HFFc6 (cell line): ENCODE data around the gene OR8G5. TPM values are rescaled to one million over a fixed set of nuclear protein-coding genes. Genes with fewer than 3 reads are reported as not detected.

Experiments used
- DNase-seq: peaks from one replicate; pipeline ENCODE4 v3.0.0-alpha.2; 2018
- H3K27ac Mint-ChIP-seq: 2 replicates; pipeline ENCODE4 v1.8.0; 2020; ENCODE audit warnings: mild to moderate bottlenecking, mixed read lengths
- H3K27me3 Mint-ChIP-seq: 2 replicates; pipeline ENCODE4 v1.8.0; 2021; ENCODE audit warnings: mild to moderate bottlenecking, moderate library complexity, mixed read lengths; ENCODE audit not compliant: insufficient read depth
- H3K36me3 Mint-ChIP-seq: 2 replicates; pipeline ENCODE4 v1.8.0; 2021; ENCODE audit warnings: low read depth, mixed read lengths
- H3K4me1 Mint-ChIP-seq: 2 replicates; pipeline ENCODE4 v1.8.0; 2020; ENCODE audit warnings: low read depth, mixed read lengths
- H3K4me3 Mint-ChIP-seq: 2 replicates; pipeline ENCODE4 v1.8.0; 2020; ENCODE audit warnings: mild to moderate bottlenecking, moderate library complexity, mixed read lengths
- H3K9me3 Mint-ChIP-seq: 2 replicates; pipeline ENCODE4 v1.8.0; 2020; ENCODE audit warnings: mild to moderate bottlenecking, mixed read lengths
- total RNA-seq, 6 experiments: library from RNA; stranded (reverse); fragmentation: NEBNext Ultra II Directional; extraction: Animal tissue kit (Norgen Biotek cat#: 25700); gene quantifications; 2 replicates in 1 of 6; 3 replicates in 5 of 6; pipeline ENCODE4 v1.2.3, GENCODE V29; 2021
- TF ChIP-seq, protein P1 (sequence below): fragments of 200-600 bp; sonication (generic); IDR thresholded peaks from 2 replicates; pipeline ENCODE4 v1.5.0; 2021; ENCODE audit warnings: antibody characterized with exemption, mild to moderate bottlenecking

The OR8G5 gene
- total RNA-seq, 6 experiments from 2014 or later = not detected

DNA sequence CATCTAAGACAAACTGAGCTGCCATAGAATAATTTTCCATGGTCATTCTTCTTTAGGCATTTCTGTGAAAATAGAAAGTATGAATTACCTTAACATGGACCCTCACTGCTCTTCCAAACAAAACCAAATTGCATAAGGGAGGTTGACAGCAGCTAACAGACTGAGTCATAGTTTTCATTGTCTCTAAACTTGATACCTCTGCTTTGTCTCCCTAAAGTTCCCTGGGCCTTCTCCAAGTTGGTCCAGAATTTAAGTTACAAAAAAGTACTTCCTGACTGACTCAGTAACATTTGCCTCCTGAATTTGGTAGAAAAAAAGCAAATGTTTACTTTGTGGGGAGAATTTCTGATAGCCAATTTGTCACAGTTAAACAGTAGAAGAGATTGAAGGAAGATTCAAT, 54.5 kb downstream of the OR8G5 start:
- DNase-seq = no peak
- Mint-ChIP-seq H3K4me1 (no peaks in the 10 kb centered on the region), H3K27ac (no peak overlapping the region), H3K4me3 (no peak overlapping the region), H3K9me3 (peaks cover 44% of the 10 kb centered on the region), H3K27me3 (no peaks in the 10 kb centered on the region), H3K36me3 (no peaks in the 10 kb centered on the region)
- TF ChIP-seq, protein P1, sequence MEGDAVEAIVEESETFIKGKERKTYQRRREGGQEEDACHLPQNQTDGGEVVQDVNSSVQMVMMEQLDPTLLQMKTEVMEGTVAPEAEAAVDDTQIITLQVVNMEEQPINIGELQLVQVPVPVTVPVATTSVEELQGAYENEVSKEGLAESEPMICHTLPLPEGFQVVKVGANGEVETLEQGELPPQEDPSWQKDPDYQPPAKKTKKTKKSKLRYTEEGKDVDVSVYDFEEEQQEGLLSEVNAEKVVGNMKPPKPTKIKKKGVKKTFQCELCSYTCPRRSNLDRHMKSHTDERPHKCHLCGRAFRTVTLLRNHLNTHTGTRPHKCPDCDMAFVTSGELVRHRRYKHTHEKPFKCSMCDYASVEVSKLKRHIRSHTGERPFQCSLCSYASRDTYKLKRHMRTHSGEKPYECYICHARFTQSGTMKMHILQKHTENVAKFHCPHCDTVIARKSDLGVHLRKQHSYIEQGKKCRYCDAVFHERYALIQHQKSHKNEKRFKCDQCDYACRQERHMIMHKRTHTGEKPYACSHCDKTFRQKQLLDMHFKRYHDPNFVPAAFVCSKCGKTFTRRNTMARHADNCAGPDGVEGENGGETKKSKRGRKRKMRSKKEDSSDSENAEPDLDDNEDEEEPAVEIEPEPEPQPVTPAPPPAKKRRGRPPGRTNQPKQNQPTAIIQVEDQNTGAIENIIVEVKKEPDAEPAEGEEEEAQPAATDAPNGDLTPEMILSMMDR = no peak

DNA sequence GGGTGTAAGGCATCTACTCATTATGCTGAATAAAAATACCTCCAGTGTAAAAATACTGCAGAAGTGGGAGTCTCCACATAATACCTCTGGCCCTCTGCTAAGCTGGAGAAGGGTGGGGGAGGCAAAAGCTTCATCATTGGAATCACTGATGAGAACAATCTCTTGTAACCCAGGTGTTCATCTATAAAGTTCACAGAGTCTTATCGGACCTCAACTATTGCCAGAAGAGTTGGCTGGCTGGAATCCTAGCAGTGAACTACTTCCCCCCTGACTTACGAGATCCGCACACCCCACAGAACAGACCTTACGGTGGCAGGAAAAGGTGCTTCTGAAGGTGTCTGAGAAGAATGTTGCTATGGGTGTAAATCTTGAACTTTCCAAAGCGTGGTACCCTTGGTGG, 55.1 kb downstream of the OR8G5 start:
- no peak overlapping the region for H3K4me3 Mint-ChIP-seq
- H3K27ac Mint-ChIP-seq = no peak overlapping the region
- H3K27me3 Mint-ChIP-seq = no peaks in the 10 kb centered on the region
- DNase-seq = no peak
- no peaks in the 10 kb centered on the region for H3K36me3 Mint-ChIP-seq
- H3K4me1 Mint-ChIP-seq = no peaks in the 10 kb centered on the region
- TF ChIP-seq, protein P1 = no peak
- peaks cover 44% of the 10 kb centered on the region for H3K9me3 Mint-ChIP-seq

DNA sequence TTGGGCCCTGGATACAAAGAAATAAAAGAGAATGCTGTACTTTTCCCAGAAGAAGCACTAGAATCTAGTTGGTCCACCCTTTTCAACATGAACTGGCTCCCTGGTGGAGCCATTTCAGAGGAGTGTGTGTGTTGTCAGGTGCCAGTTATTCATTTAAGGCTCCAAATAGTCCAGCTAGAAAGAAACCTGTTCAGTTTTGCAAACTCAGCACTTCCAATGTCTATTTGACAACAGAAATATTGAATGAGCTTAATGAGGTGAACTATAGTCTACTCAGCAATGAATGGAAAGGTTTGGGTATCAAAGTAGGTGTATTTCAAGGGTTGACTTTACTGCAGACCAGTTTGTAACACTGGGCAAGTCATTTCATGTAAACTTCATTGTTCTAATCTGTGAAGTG, 55.5 kb downstream of the OR8G5 start:
- TF ChIP-seq, protein P1 = no peak
- H3K36me3 Mint-ChIP-seq = no peaks in the 10 kb centered on the region
- H3K4me3 Mint-ChIP-seq = no peak overlapping the region
- no peak for DNase-seq
- H3K27me3 Mint-ChIP-seq = no peaks in the 10 kb centered on the region
- H3K4me1 Mint-ChIP-seq = no peaks in the 10 kb centered on the region
- H3K27ac Mint-ChIP-seq = no peak overlapping the region
- H3K9me3 Mint-ChIP-seq = peaks cover 45% of the 10 kb centered on the region

DNA sequence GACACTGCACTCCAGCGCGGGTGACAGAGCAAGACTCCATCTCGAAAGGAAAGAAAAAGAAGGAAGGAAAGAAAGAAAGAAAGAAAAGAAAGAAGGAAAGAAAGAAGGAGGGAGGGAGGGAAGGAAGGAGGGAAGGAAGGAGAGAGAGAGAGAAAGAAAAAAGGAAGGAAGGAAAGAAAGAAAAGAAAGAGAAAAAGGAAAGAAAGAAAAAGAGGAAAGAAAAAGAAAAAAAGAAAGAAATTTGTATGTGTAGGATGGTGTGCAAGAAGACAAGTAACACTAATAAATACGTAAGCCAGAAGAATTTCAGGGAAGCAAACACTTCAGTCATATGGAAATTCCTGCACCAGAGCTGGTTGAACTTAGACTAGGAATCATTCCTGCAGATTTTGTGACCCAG, 57.0 kb downstream of the OR8G5 start:
- Mint-ChIP-seq H3K4me3 (no peak overlapping the region), H3K9me3 (peaks cover 53% of the 10 kb centered on the region), H3K4me1 (no peaks in the 10 kb centered on the region), H3K27me3 (no peaks in the 10 kb centered on the region), H3K36me3 (no peaks in the 10 kb centered on the region), H3K27ac (no peak overlapping the region)
- TF ChIP-seq, protein P1 = no peak
- no peak for DNase-seq

DNA sequence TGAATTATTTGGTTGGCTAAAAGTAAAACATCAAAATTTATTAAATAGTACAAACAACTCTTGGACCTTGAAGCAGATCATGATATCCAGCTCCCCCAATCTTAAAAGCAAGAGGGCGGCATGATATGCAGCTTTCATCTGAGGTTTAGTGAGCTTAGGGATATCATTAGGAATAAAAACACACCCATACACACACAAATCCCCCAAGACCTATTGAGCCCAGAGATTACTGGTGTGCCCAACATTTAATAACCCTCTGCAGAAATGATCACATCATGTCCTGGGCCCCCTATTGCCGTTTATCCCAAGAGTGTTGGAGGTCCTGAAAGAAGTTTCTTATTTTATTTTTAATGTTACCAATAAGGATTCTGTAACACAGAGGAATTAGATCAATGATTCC, 57.7 kb downstream of the OR8G5 start, which contains the start of gene OR8D1:
TSS of gene OR8D1 (minus strand) at position 101 of the 400 bp plus-strand sequence. CDS start 3,183 bp downstream, outside the sequence.
- Mint-ChIP-seq H3K36me3 (no peaks in the 10 kb centered on the region), H3K9me3 (peaks cover 48% of the 10 kb centered on the region), H3K27me3 (no peaks in the 10 kb centered on the region), H3K27ac (no peak within 1 kb of the TSS), H3K4me1 (no peaks in the 10 kb centered on the region), H3K4me3 (no peak within 1 kb of the TSS)
- DNase-seq = no peak
- TF ChIP-seq, protein P1 = no peak

DNA sequence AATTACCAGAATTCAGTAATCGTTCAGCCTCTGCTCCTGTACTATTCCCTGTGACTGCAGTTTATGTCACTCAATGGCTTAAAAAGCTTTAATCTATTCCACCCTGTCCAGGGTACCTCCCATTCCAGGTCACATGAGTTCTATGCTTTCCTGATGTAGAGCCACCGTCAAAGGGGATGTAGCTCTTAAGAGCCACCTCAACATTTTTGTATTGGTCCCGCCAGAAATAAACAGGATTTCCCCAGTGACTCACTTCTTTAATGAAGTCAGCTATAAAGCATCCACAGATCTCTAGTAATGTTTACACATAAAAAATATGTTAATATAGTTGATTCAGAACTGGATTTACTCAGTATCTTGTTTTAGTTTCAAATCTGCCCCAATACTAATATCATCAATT, 58.9 kb downstream of the OR8G5 start:
- H3K27me3 Mint-ChIP-seq = no peaks in the 10 kb centered on the region
- H3K36me3 Mint-ChIP-seq = no peaks in the 10 kb centered on the region
- TF ChIP-seq, protein P1 = no peak
- no peak for DNase-seq
- no peak overlapping the region for H3K4me3 Mint-ChIP-seq
- peaks cover 49% of the 10 kb centered on the region for H3K9me3 Mint-ChIP-seq
- H3K4me1 Mint-ChIP-seq = no peaks in the 10 kb centered on the region
- H3K27ac Mint-ChIP-seq = no peak overlapping the region
